BE2C (cell line): ENCODE measurements around the gene PTPRZ1. TPM values are rescaled to one million over a fixed set of nuclear protein-coding genes. Genes with fewer than 3 reads are reported as not detected.
A peak's percentile ranks its signal among the peaks of the same experiment; 100 is the strongest.

Experiments used
- DNase-seq: peaks from one replicate; pipeline ENCODE4 v3.0.0-alpha.2; 2020
- H3K27me3 ChIP-seq: fragments of 250-450 bp; sonication (Bioruptor Pico); 2 replicates; pipeline ENCODE4 v1.5.1; 2020; ENCODE audit warnings: mild to moderate bottlenecking
- H3K36me3 ChIP-seq: fragments of 250-450 bp; sonication (Bioruptor Pico); 2 replicates; pipeline ENCODE4 v1.5.1; 2020; ENCODE audit warnings: mild to moderate bottlenecking
- H3K4me1 ChIP-seq: fragments of 250-450 bp; sonication (Bioruptor Pico); 2 replicates; pipeline ENCODE4 v1.5.1; 2020
- H3K4me3 ChIP-seq: 2 replicates; pipeline ENCODE4 v1.5.1; 2011; ENCODE audit warnings: low read depth, low read length
- H3K9me3 ChIP-seq: fragments of 250-450 bp; sonication (Bioruptor Pico); 2 replicates; pipeline ENCODE4 v1.5.1; 2020
- polyA plus RNA-seq: library from polyadenylated mRNA; unstranded; fragments of >200 nt; gene quantifications from one replicate; pipeline ENCODE4 v1.2.1, GENCODE V29; 2012; ENCODE audit warnings: low read depth, missing spikeins; ENCODE audit not compliant: insufficient read length, insufficient read depth
- TF ChIP-seq, protein P1 (sequence below): IDR thresholded peaks from 2 replicates; pipeline ENCODE4 v1.5.1; 2012; ENCODE audit warnings: mild to moderate bottlenecking, low read depth, low read length

The PTPRZ1 gene
- polyA plus RNA-seq: not detected

DNA sequence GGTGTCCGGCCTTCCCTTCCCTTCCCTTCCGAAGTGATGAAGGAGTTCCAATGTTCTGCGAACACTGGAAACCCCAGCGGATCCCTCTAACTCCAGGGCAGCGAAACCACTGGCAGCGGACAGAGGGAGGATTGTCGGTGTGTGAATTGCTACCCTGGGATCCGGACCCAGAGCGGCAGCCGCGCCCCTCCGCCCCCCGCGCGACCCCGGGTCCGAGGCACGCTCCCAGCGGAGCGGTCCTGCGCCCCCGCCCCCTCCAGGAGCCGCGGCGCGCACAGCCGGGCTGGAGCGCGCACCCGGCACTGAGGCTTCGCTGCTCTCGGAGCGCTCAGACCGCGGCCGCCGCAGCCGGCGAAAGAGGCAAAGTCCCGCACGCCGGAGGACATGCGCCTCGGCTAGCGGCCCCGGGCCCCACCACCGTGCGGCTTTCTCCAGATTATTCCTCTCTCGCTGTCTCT is at the start of gene PTPRZ1:
TSS of gene PTPRZ1 (plus strand) at position 331 of the 458 bp plus-strand sequence. CDS start 339 bp downstream, outside the sequence.
- TF ChIP-seq, protein P1, sequence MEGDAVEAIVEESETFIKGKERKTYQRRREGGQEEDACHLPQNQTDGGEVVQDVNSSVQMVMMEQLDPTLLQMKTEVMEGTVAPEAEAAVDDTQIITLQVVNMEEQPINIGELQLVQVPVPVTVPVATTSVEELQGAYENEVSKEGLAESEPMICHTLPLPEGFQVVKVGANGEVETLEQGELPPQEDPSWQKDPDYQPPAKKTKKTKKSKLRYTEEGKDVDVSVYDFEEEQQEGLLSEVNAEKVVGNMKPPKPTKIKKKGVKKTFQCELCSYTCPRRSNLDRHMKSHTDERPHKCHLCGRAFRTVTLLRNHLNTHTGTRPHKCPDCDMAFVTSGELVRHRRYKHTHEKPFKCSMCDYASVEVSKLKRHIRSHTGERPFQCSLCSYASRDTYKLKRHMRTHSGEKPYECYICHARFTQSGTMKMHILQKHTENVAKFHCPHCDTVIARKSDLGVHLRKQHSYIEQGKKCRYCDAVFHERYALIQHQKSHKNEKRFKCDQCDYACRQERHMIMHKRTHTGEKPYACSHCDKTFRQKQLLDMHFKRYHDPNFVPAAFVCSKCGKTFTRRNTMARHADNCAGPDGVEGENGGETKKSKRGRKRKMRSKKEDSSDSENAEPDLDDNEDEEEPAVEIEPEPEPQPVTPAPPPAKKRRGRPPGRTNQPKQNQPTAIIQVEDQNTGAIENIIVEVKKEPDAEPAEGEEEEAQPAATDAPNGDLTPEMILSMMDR: no peak
- peak within 1 kb of the TSS; percentile 43 for H3K4me3 ChIP-seq
- H3K36me3 ChIP-seq: no peaks in the 10 kb centered on the region
- peaks cover 36% of the 10 kb centered on the region for H3K27me3 ChIP-seq
- no peaks in the 10 kb centered on the region for H3K9me3 ChIP-seq
- H3K4me1 ChIP-seq: no peaks in the 10 kb centered on the region
- DNase-seq: peak; percentile 25

DNA sequence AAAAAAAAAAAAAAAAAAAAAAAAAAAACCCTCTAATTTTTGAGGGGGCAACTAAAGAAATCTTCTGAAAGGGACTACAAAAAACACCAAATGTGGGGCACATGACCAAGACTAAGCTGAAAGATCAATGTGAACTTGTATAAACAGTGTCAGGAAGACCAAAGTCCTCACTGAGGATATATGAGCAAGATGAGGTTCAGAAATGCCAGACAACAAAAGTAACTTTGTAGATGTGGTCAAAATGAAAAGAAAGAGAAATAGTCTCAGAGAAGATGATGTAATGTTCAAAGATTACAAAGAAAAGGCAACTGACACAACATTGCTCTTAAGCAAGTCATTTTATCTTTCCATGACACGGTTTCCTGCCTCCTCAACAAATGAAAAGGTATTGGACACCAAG is 48.7 kb upstream of the PTPRZ1 start:
- no peak for DNase-seq

DNA sequence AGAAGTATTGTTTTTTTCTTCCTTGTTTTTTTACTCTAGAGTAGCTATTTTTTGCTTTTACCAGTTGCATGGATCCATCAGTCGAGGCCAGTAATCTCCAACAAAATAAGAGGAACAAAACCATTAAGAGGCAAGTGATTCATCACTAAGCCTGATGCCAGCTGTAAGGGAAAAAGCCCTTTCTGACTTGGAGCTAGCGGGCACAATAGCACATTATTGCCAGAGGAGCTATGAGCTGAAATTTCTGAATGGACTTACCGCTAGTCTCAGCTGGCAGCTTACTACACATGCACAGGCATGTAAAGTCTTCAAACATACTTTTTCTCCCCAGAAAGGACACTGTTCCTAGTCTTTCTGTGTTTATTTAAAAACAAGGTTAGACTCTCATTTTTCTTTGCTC is 41.6 kb upstream of the PTPRZ1 start:
- no peaks in the 10 kb centered on the region for H3K9me3 ChIP-seq
- no peaks in the 10 kb centered on the region for H3K4me1 ChIP-seq
- H3K27me3 ChIP-seq: no peaks in the 10 kb centered on the region
- no peak overlapping the region for H3K4me3 ChIP-seq
- TF ChIP-seq, protein P1: no peak
- no peaks in the 10 kb centered on the region for H3K36me3 ChIP-seq
- DNase-seq: no peak

More for the DNA sequence above, 48.7 kb upstream of the PTPRZ1 start:
- TF ChIP-seq, protein P1: no peak
- no peaks in the 10 kb centered on the region for H3K27me3 ChIP-seq
- H3K4me1 ChIP-seq: no peaks in the 10 kb centered on the region
- no peak overlapping the region for H3K4me3 ChIP-seq
- H3K9me3 ChIP-seq: no peaks in the 10 kb centered on the region
- H3K36me3 ChIP-seq: no peaks in the 10 kb centered on the region

DNA sequence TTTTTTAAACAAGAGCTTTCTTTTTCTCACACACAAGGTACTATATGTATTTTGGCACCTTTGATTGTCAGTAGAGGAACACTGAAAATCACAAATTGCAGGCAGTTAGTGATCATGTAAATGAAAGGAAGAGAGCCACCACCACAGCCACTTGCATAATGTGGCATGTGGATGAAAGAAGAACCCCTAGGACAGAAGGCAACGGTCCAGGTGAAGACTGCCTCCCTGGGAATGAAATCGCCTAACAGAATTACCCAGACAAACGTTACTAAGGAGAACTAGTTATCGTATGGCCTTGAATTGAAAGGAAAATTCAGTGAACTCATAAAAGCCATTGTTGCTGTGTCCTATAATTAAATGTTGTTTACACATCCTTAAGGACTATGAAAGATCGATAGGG is 41.2 kb upstream of the PTPRZ1 start:
- TF ChIP-seq, protein P1: no peak
- H3K36me3 ChIP-seq: no peaks in the 10 kb centered on the region
- no peak for DNase-seq
- no peaks in the 10 kb centered on the region for H3K4me1 ChIP-seq
- H3K27me3 ChIP-seq: no peaks in the 10 kb centered on the region
- no peaks in the 10 kb centered on the region for H3K9me3 ChIP-seq
- H3K4me3 ChIP-seq: no peak overlapping the region

DNA sequence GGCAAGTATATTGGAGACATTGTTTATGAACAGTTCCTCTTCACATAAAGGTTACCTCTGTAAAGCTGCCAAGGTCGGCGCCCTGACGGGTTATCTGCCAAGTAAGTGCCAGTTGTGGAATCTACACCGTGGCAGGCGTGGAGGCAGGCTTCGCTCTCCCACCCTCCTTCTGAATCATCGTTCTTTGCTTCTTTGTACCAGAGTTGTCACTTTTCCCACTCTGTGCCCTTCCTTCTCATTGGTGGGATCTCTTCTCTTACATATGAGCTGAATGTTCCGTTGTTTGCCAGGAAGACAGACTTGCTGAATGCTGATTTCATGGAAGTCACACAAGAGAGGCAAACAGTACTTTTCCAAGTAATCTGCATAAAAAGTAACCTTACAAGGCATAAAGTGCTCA is 40.6 kb upstream of the PTPRZ1 start:
- Histone ChIP-seq H3K27me3 (no peaks in the 10 kb centered on the region), H3K4me1 (no peaks in the 10 kb centered on the region), H3K36me3 (no peaks in the 10 kb centered on the region), H3K4me3 (no peak overlapping the region), H3K9me3 (no peaks in the 10 kb centered on the region)
- DNase-seq: no peak
- TF ChIP-seq, protein P1: no peak

DNA sequence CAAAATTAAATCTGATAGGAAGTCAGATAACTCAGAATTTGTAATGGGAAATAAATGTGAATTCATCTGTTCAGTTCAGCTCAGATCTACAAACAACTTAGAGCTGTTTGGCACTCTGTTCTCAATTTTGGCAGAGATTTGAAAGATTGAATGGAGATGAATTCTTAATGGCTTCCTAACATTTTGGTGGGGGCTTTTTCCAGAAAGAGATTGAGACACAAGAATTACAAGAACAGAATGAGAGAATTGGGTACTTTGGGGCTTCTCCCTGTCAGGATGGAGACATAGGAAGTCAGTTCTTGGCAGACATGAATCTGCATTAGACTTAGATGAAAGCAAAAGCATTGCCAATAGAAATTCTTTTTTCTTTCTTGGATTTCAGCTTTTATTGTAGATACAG is 39.0 kb upstream of the PTPRZ1 start:
- DNase-seq: no peak
- TF ChIP-seq, protein P1: no peak
- H3K9me3 ChIP-seq: no peaks in the 10 kb centered on the region
- no peaks in the 10 kb centered on the region for H3K4me1 ChIP-seq
- H3K27me3 ChIP-seq: no peaks in the 10 kb centered on the region
- H3K4me3 ChIP-seq: no peak overlapping the region
- no peaks in the 10 kb centered on the region for H3K36me3 ChIP-seq
